GM18499 (cell line): ENCODE data around the gene LONRF3.
"Not testable (repeated sequence)": the region's sequence is repeated elsewhere in the genome, so short reads cannot be mapped to it uniquely, and the experiment has no call there.

Experiments used
- ATAC-seq: cut with Tn5 transposase; IDR thresholded peaks from one replicate; pipeline ENCODE4 v1.9.1; 2021; ENCODE audit warnings: moderate number of reproducible peaks; ENCODE audit not compliant: insufficient read depth, unreplicated experiment

Gene LONRF3

GRCh38 chrX:119029656-119030055 is 55.2 kb downstream of the LONRF3 start:
- not testable (repeated sequence) for ATAC-seq

GRCh38 chrX:119030990-119031389 is 56.6 kb downstream of the LONRF3 start:
- ATAC-seq = no peak

- ATAC-seq = no peak
These were observed 62.0 kb downstream of the LONRF3 start for GRCh38 chrX:119036107-119037029.

GRCh38 chrX:119040432-119040831 is 66.0 kb downstream of the LONRF3 start:
- no peak for ATAC-seq

- no peak for ATAC-seq
These were observed 66.8 kb downstream of the LONRF3 start for GRCh38 chrX:119041175-119041574.

- no peak for ATAC-seq
These were observed 67.6 kb downstream of the LONRF3 start for GRCh38 chrX:119042040-119042439.

GRCh38 chrX:119042996-119043395 is 68.6 kb downstream of the LONRF3 start:
- ATAC-seq = no peak

GRCh38 chrX:119045884-119046283 is 71.5 kb downstream of the LONRF3 start:
- no peak for ATAC-seq

GRCh38 chrX:119055687-119056086 is 81.3 kb downstream of the LONRF3 start:
- no peak for ATAC-seq

- ATAC-seq = no peak
These were observed 88.4 kb downstream of the LONRF3 start for GRCh38 chrX:119062750-119063374.

- ATAC-seq = no peak
These were observed 89.0 kb downstream of the LONRF3 start for GRCh38 chrX:119063428-119063827.

GRCh38 chrX:119067023-119067739 is 92.8 kb downstream of the LONRF3 start:
- ATAC-seq = no peak
